Measurements from ENCODE around the gene GALNT2. TPM values are rescaled to one million over a fixed set of nuclear protein-coding genes. Genes with fewer than 3 reads are reported as not detected.

GALNT2 gene
- polyA plus RNA-seq, 1 donor, result 47.1 TPM

DNA sequence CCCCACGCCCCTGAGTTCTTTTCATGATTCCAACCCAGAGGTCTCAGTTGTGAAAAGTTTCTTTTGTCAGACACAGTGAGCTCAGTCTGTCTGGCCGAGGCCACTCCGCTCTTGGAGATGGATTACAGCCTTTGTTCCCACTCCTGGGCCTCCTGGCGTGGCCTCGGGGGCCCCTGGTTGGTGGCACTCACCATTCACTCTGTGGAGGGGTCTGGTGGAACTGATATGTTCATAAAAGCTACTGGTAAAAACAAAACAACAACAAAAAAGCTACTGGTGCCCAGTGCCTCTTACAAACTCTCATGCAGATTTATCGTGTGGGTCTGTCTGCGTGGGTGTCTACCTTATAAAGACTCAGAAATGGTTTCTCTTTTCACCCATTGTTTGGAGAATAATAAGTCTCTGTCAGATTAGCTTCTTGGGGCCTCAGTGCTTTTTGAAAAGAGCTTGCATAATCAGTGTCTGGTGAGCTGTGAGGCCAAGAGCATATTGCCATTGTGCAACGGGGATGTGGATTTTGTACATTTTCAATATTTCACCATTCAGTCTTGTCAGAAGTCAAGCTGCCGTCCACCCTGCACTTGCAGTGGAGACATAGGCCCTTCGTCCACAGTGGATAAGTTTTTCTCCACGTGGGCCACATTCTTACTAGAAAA is 86.7 kb downstream of the GALNT2 start:
- peak; percentile 77 to 87 for DNase-seq
- no CpG with 5 or more reads among the region's 11 CpGs for WGBS (ENCODE audit: insufficient coverage, low lambda C conversion rate)
- Histone ChIP-seq H3K27me3 (ENCODE audit: control insufficient read depth, insufficient read depth, low read length) (no peaks in the 10 kb centered on the region), H3K4me3 (ENCODE audit: low read length) (no peak overlapping the region), H3K9me3 (ENCODE audit: control insufficient read depth, low read depth, low read length) (no peaks in the 10 kb centered on the region), H3K36me3 (ENCODE audit: control insufficient read depth, insufficient read depth, low read length) (no peaks in the 10 kb centered on the region), H3K27ac (ENCODE audit: low read length) (peak overlapping the region; percentile 36), H3K4me1 (ENCODE audit: control insufficient read depth, insufficient read depth, low read length) (peaks cover 36% of the 10 kb centered on the region)

DNA sequence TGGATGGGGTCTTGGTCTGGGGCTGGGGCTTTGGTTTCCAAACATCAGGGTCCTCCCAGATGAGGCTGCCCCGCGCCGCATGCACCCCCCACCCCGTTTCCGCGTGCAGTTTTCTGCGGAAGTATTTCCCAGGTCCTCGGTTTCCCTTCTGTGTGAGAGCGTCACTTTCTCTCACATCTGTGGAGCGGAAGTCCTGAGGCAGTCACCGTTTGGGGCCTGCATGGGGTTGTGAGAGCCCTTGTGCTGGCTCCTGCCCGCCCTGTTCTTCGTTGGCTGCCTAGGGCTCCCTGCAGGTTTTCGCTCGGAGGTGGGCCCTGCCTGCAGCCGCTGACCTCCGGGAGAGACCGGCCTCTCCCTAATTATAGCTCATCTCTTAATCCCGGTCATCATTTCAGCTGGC is 88.0 kb downstream of the GALNT2 start:
- 97% methylated on average over 6 of the region's 19 CpGs for WGBS (ENCODE audit: insufficient coverage, low lambda C conversion rate)
- no peak for DNase-seq
- H3K27ac ChIP-seq (ENCODE audit: low read length), result no peak overlapping the region
- H3K9me3 ChIP-seq (ENCODE audit: control insufficient read depth, low read depth, low read length), result no peaks in the 10 kb centered on the region
- H3K4me1 ChIP-seq (ENCODE audit: control insufficient read depth, insufficient read depth, low read length), result peaks cover 46% of the 10 kb centered on the region
- no peaks in the 10 kb centered on the region for H3K27me3 ChIP-seq (ENCODE audit: control insufficient read depth, insufficient read depth, low read length)
- no peaks in the 10 kb centered on the region for H3K36me3 ChIP-seq (ENCODE audit: control insufficient read depth, insufficient read depth, low read length)
- H3K4me3 ChIP-seq (ENCODE audit: low read length), result no peak overlapping the region

DNA sequence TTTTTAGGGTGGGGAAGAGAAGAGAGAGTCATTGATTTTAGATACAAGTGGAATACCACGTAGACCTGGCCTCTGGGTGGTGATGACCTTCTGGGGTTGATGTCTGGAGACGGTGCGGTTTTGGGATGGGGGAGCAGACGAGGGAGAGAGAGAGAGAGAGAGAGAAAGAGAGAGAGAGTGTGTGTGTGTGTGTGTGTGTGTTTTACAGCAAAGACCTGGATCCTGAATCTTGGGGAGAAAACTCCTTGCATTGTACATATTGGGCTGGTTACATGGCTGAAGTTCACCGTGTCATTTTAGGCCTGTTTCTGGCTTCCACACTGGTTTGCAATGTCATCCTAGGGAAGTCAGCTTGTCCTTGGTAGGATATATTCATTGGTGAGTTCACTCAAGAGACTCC is 89.0 kb downstream of the GALNT2 start:
- no peak overlapping the region for H3K27ac ChIP-seq (ENCODE audit: low read length)
- no peaks in the 10 kb centered on the region for H3K27me3 ChIP-seq (ENCODE audit: control insufficient read depth, insufficient read depth, low read length)
- peaks cover 56% of the 10 kb centered on the region for H3K4me1 ChIP-seq (ENCODE audit: control insufficient read depth, insufficient read depth, low read length)
- no peaks in the 10 kb centered on the region for H3K36me3 ChIP-seq (ENCODE audit: control insufficient read depth, insufficient read depth, low read length)
- no peaks in the 10 kb centered on the region for H3K9me3 ChIP-seq (ENCODE audit: control insufficient read depth, low read depth, low read length)
- DNase-seq, result no peak
- WGBS (ENCODE audit: insufficient coverage, low lambda C conversion rate), result no CpG with 5 or more reads among the region's 5 CpGs
- H3K4me3 ChIP-seq (ENCODE audit: low read length), result no peak overlapping the region

DNA sequence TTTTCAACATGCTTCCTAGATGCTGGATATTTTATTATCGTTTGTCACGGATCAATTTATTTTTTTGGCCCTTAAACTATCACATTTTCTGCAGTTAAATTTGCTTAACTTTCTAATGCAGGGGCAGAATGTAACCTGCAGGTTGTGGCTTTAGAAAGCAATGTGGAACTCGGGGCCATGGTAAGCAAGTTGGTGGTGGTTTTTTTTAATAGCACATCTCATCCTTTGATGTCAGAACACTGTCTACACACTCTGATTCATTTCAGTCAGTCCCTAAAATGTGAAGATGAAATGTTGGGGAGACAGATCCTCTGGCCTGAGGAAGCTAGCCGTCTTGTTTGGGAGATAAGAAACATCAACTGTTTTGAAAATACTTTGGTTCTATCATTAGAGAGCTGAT is 89.5 kb downstream of the GALNT2 start:
- Histone ChIP-seq H3K4me3 (ENCODE audit: low read length) (no peak overlapping the region), H3K27ac (ENCODE audit: low read length) (no peak overlapping the region), H3K27me3 (ENCODE audit: control insufficient read depth, insufficient read depth, low read length) (no peaks in the 10 kb centered on the region), H3K9me3 (ENCODE audit: control insufficient read depth, low read depth, low read length) (no peaks in the 10 kb centered on the region), H3K36me3 (ENCODE audit: control insufficient read depth, insufficient read depth, low read length) (no peaks in the 10 kb centered on the region), H3K4me1 (ENCODE audit: control insufficient read depth, insufficient read depth, low read length) (peaks cover 60% of the 10 kb centered on the region)
- no peak for DNase-seq
- WGBS (ENCODE audit: insufficient coverage, low lambda C conversion rate), result no CpG with 5 or more reads among the region's 4 CpGs

DNA sequence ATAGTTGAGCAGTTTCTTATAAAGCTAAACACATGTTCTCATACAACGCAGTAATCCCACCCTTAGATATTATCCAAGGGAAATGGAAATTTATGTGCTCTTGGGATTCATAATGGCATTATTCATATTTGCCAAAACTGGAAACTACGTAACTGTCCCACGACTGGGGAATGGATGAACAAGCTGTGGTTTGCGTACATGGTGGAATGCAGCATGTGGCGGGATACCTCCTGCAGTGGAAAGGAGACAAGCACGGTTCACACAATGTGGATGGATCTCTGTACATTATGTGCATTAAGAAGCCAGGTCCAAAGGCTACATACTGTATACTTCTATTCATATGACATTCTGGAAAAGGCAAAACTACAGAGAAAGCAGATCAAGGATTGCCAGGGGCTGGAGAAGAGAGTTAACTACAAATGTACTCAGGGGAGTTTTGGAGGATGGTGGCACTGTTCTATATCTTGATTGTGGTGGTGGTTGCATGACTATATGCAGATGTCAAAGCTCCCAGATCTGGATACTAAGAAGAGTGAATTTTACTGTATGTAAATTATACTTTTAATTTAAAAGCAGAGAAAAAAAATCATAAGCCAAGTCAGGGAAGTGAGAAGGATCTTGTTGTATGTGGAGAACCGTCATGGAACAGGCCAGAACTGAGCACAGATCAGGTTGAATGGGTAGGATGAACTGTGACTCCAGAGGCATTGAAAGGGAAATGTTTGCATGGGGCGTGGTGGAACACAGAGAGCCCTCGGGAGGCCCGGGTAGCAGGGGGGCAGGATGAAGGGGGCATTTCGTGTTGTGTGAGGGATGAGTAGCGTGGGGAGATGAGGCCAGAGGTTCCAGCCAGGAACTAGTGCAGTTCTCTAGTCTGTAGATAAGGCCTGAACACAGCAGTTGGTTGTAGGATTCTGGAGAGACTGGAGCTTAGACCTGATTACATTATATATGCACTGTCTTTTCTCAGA is 90.7 kb downstream of the GALNT2 start:
- Histone ChIP-seq H3K4me3 (ENCODE audit: low read length) (no peak overlapping the region), H3K27me3 (ENCODE audit: control insufficient read depth, insufficient read depth, low read length) (no peaks in the 10 kb centered on the region), H3K36me3 (ENCODE audit: control insufficient read depth, insufficient read depth, low read length) (no peaks in the 10 kb centered on the region), H3K27ac (ENCODE audit: low read length) (peak overlapping the region; percentile 82), H3K4me1 (ENCODE audit: control insufficient read depth, insufficient read depth, low read length) (peaks cover 60% of the 10 kb centered on the region), H3K9me3 (ENCODE audit: control insufficient read depth, low read depth, low read length) (no peaks in the 10 kb centered on the region)
- peak; percentile 82 to 91 for DNase-seq
- WGBS (ENCODE audit: insufficient coverage, low lambda C conversion rate), result 0% methylated on average over 1 of the region's 12 CpGs

DNA sequence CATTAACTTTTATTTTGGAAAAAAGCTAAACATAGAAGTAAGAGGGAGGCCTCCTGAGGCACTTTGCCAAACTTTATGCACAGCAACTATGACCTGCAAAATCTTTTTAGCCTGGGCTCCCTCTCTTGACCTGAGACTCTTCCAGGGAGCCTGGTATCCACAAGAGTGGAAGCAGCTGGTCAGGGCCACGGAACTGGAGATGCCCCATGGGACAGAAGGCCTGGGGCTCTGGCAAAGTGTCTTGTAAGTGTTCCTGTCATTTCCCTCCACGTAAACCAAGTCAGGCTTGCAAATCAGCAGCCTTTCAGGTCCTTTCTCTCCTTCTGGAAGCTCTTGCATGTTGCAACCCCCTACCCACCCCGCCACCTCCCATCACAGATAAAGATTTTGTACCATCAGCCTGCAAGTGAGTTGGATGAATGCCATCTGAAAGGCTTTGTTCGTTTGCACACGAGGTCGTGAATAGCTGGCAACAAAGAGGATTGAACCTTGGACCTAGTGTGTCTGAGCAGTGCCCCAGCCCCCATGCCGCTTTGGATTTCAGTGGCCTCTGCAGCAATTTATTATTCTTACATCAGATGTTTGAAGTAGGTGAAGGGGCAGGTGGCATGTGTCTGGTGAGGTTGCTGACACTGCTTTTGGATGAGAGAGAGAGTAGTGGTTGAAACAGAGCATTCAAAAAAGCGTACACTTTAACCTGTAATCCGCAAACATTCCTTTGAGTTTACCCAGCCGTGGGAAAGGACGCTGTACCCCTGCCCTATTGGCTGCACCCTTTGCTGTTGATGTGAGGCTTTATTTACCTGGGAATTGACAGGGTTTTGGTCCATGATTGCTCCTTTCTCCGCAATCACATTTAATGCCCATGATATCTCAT is 91.6 kb downstream of the GALNT2 start:
- peak; percentile 94 to 97 for DNase-seq
- Histone ChIP-seq H3K4me1 (ENCODE audit: control insufficient read depth, insufficient read depth, low read length) (peaks cover 54% of the 10 kb centered on the region), H3K27ac (ENCODE audit: low read length) (peak overlapping the region; percentile 82), H3K27me3 (ENCODE audit: control insufficient read depth, insufficient read depth, low read length) (no peaks in the 10 kb centered on the region), H3K36me3 (ENCODE audit: control insufficient read depth, insufficient read depth, low read length) (no peaks in the 10 kb centered on the region), H3K4me3 (ENCODE audit: low read length) (no peak overlapping the region), H3K9me3 (ENCODE audit: control insufficient read depth, low read depth, low read length) (no peaks in the 10 kb centered on the region)
- no CpG with 5 or more reads among the region's 12 CpGs for WGBS (ENCODE audit: insufficient coverage, low lambda C conversion rate)

DNA sequence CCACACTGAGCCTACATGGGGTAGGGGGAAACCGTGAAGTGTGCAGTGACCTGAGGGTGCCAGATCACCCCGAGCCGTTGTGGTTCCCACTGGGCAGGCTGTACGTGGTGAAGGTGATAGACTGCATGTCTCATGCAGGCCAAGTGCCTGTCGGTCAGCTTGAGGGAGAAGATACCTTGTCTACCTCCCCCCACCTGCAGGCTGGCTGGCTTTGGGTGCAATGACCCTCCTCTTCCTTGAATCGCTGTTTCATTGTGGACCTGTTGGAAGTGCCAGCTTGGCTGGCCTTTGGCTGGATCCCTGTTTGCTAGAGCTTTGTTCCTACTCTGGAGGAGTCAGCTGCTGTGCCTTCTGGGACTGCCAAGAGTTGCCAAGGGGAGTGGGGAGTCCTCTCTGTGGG is 92.5 kb downstream of the GALNT2 start:
- Histone ChIP-seq H3K27ac (ENCODE audit: low read length) (peak overlapping the region; percentile 73), H3K4me1 (ENCODE audit: control insufficient read depth, insufficient read depth, low read length) (peaks cover 46% of the 10 kb centered on the region), H3K9me3 (ENCODE audit: control insufficient read depth, low read depth, low read length) (no peaks in the 10 kb centered on the region), H3K4me3 (ENCODE audit: low read length) (no peak overlapping the region), H3K27me3 (ENCODE audit: control insufficient read depth, insufficient read depth, low read length) (no peaks in the 10 kb centered on the region), H3K36me3 (ENCODE audit: control insufficient read depth, insufficient read depth, low read length) (no peaks in the 10 kb centered on the region)
- no CpG with 5 or more reads among the region's 6 CpGs for WGBS (ENCODE audit: insufficient coverage, low lambda C conversion rate)
- DNase-seq, result peak in 1 of 2 donors; percentile 21

DNA sequence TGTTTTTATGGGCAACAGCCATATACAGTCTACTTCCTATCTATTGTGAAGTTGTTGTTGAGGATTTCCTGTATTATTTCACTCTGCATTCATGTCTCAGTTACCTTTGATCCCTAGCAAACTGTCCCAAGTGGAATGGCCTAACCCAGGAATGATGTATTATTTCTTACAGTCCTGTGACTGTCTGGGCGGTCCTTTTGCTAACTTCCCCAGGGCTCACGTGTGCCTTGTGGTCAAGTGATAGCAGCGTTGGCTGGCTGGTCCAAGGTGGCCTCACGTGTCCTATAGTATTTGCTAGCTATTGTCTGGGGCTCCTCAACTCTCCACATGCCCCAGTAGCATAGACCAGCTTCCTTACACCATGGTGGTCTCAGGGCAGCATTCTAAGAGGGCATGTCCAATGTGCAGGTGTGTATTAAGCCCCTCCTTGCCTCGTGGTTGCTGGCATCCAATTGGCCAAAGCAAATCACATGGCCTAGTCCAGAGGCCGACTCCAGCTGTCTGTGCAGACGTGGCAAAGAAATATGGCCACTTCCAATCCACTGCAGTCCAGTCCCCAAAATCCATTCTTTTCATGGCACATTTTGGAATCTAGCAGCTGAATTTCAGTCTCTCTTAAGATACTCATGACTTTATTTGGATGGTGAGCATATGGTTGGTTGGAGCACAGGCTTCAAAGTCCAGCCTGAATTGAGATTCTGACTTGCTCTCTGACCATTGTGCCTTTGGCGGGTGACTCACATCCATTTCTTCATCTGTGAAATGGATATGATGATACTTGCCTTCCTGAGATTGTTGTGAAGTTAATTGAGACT is 94.1 kb downstream of the GALNT2 start:
- Histone ChIP-seq H3K4me3 (ENCODE audit: low read length) (no peak overlapping the region), H3K27me3 (ENCODE audit: control insufficient read depth, insufficient read depth, low read length) (no peaks in the 10 kb centered on the region), H3K9me3 (ENCODE audit: control insufficient read depth, low read depth, low read length) (no peaks in the 10 kb centered on the region), H3K36me3 (ENCODE audit: control insufficient read depth, insufficient read depth, low read length) (no peaks in the 10 kb centered on the region), H3K4me1 (ENCODE audit: control insufficient read depth, insufficient read depth, low read length) (peaks cover 40% of the 10 kb centered on the region), H3K27ac (ENCODE audit: low read length) (peak overlapping the region; percentile 84)
- WGBS (ENCODE audit: insufficient coverage, low lambda C conversion rate), result no CpG with 5 or more reads among the region's 8 CpGs
- peak; percentile 88 to 95 for DNase-seq

DNA sequence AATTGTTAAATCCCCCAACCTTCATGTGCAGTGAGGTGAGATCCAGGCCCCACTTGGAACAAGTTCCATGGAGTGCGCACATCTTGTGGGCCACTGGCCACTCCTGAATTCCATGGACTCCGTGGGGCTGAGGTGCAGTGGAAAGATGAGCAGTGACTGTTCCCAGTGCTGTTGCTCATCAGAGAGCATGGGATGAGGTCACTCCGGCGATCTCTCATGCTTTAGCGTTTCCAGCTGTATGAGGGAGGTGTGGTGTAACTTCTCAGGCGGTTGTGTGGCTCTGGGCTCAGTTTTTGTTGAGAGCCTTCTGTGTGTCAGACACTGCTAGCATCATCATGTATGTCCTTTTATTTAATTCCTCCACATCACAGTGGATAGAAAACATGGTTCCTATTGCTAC is 96.2 kb downstream of the GALNT2 start:
- Histone ChIP-seq H3K27ac (ENCODE audit: low read length) (no peak overlapping the region), H3K9me3 (ENCODE audit: control insufficient read depth, low read depth, low read length) (peaks cover 9% of the 10 kb centered on the region), H3K4me1 (ENCODE audit: control insufficient read depth, insufficient read depth, low read length) (peaks cover 29% of the 10 kb centered on the region), H3K4me3 (ENCODE audit: low read length) (no peak overlapping the region), H3K27me3 (ENCODE audit: control insufficient read depth, insufficient read depth, low read length) (no peaks in the 10 kb centered on the region), H3K36me3 (ENCODE audit: control insufficient read depth, insufficient read depth, low read length) (no peaks in the 10 kb centered on the region)
- WGBS (ENCODE audit: insufficient coverage, low lambda C conversion rate), result no CpG with 5 or more reads among the region's 6 CpGs
- DNase-seq, result no peak
